ENCODE data around the gene JAZF1. TPM values are rescaled to one million over a fixed set of nuclear protein-coding genes. Genes with fewer than 3 reads are reported as not detected.

The JAZF1 gene
- total RNA-seq (2014; rRNA removed; shearing (Covaris generic)): 15.3 and 19.2 TPM in 2 replicates
- 19.8 and 22.6 TPM in 2 replicates for polyA plus RNA-seq (2015; cell fraction: cytosol; rRNA removed)
- polyA plus RNA-seq (2015; cell fraction: nucleus; rRNA removed): 9.1 and 12.2 TPM in 2 replicates

DNA sequence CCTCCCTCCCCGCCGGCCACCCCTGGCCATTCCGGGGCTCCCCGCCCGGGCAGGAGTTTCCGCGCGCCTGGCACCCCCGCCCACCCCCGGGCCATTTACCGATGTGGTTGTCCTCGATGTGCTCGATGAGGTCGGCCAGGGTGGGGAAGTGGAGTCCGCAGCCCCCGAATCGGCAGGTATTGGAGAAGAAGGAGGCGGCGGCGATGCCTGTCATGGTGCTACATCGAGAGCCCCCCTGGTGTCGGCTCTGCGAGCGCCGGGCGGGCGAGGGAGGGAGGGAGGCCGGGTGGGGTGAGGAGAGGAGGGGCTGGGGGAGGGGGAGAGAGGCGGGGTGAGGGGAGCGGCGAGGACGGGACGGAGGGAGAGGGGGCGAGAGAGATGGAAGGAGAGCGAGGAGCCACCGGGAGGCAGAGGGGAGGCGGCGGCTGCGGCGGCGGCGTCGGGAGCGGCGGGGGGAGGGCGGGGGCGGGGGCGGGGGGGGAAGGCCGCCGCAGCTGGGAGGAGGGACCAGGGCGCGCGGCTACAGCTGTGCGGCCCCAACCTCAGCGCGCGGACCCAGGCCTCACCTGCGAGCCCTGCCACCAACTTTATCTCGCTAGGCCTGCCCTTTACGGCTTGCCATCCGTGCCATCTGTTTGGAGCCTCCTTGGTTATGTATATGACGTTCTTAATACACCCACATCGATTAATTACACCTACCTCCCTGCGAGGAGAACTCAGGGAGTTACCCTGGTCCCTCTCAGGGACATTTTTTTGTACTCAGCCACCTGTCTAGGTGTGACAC, at the start of gene JAZF1:
Gene JAZF1 (minus strand): TSS at position 432 of the 784 bp plus-strand sequence.
- in situ Hi-C loops (cut with HindIII; ENCODE audit: low pct_unique_long_range_greater_than_20kb, low sequenced_read_pairs): no loop called here
- DNase-seq (ENCODE audit: low read depth, low spot score): peak; percentile 75

DNA sequence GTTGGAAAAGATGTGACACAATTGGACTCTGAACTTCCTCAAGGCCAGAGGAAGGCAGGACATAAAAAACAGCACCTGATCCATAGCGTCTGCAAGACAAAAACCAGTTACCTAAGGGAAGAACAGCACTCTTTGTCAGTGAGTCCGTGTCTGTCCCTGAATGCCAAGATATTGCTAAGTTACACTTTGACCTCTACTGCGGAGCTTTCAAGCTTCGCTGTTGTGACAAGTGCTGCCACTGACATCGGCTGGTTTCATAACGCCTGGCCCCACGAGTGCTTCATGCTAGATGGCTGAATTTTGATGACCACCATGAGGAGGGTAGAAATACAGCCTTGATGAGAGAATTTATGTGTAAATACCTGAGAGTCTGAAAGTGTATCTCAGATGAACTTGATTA, 49.7 kb upstream of the JAZF1 start:
- DNase-seq (ENCODE audit: low read depth, low spot score): no peak
- in situ Hi-C loops (cut with HindIII; ENCODE audit: low pct_unique_long_range_greater_than_20kb, low sequenced_read_pairs): no loop called here

DNA sequence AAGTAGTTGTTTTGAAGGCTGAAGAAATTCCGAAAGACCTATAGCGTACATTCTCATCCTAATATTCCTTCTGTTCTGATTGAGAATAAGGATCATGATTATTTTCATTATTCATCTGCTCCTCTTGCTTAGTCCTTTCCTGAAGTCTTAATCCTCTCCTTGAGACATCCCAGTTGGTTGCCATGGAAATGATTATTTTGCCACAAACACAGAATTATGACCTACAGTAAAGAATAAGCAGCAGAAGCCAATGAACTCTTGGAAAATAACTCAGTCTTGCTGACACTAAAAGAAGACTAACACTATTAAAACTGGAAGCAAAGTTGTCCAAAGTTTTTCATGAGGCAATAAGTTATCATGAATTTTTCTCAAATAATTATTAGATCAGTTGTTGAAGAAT, 47.8 kb upstream of the JAZF1 start:
- DNase-seq (ENCODE audit: low read depth, low spot score): no peak
- in situ Hi-C loops (cut with HindIII; ENCODE audit: low pct_unique_long_range_greater_than_20kb, low sequenced_read_pairs): no loop called here

DNA sequence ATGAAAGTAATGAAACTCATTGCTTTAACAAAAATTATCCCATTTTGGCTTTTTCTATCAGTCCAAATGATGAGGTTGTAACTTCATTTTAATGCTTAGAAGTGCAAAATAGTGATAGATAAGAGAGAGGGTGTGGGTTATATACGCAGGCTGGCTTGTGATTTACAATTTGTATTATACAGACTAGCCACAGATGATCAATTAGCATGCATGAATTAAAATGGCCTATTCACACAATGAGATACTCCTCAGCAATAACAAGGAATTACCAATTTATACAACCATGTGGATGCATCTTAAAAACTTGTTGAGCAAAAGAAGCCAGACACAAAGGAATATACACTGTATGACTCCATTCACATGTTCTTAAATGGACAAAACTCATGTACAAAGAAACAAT, 45.4 kb upstream of the JAZF1 start:
- DNase-seq (ENCODE audit: low read depth, low spot score): no peak
- in situ Hi-C loops (cut with HindIII; ENCODE audit: low pct_unique_long_range_greater_than_20kb, low sequenced_read_pairs): no loop called here

DNA sequence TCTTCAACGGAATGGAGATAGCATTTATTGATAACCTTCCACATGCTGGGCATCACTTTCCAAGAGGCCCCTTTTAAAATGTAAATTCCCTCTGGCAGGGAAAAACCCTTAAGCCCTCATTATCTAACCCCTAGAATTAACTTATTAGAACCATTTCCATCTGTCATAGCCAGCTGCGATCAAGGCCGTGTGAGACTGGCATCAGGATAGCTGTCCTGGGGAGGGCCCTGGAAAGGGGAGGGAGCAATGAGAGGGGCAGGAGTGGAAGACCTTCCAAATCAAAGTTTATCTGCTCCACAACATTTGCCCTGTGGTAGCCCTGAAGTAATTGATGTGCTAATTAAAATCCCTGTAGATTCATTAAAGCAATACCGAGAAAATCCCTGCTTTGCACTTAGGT, 45.0 kb upstream of the JAZF1 start:
- in situ Hi-C loops (cut with HindIII; ENCODE audit: low pct_unique_long_range_greater_than_20kb, low sequenced_read_pairs): no loop called here
- no peak for DNase-seq (ENCODE audit: low read depth, low spot score)

DNA sequence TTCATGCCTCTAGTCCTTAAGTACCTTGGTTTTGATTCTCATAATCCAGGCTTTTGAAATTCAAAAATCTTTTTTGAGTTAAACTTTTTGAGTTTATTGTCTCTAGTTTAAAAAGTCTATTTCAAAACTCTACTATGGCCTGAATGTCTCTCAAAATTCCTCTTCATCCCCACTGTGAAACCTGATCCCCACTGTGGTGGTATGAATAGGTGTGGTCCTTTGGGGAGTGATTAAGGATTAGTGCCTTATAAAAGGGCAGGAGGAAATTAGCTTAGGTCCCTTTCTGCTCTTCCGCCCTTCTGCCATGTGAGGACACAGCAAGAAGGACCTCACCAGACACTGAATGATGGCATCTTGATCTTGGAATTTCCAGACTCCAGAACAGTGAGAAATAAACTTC, 44.1 kb upstream of the JAZF1 start:
- in situ Hi-C loops (cut with HindIII; ENCODE audit: low pct_unique_long_range_greater_than_20kb, low sequenced_read_pairs): no loop called here
- DNase-seq (ENCODE audit: low read depth, low spot score): no peak

- in situ Hi-C loops (cut with HindIII; ENCODE audit: low pct_unique_long_range_greater_than_20kb, low sequenced_read_pairs): no loop called here
- DNase-seq (ENCODE audit: low read depth, low spot score): no peak
Observed at GRCh38 chr7:28224172-28224571, 43.6 kb upstream of the JAZF1 start.

- no peak for DNase-seq (ENCODE audit: low read depth, low spot score)
- in situ Hi-C loops (cut with HindIII; ENCODE audit: low pct_unique_long_range_greater_than_20kb, low sequenced_read_pairs): no loop called here
Observed at GRCh38 chr7:28222636-28223035, 42.0 kb upstream of the JAZF1 start.

GRCh38 chr7:28219793-28220192, 39.2 kb upstream of the JAZF1 start:
- DNase-seq (ENCODE audit: low read depth, low spot score): no peak
- in situ Hi-C loops (cut with HindIII; ENCODE audit: low pct_unique_long_range_greater_than_20kb, low sequenced_read_pairs): no loop called here

GRCh38 chr7:28217143-28217542, 36.5 kb upstream of the JAZF1 start:
- no peak for DNase-seq (ENCODE audit: low read depth, low spot score)
- in situ Hi-C loops (cut with HindIII; ENCODE audit: low pct_unique_long_range_greater_than_20kb, low sequenced_read_pairs): no loop called here

- in situ Hi-C loops (cut with HindIII; ENCODE audit: low pct_unique_long_range_greater_than_20kb, low sequenced_read_pairs): no loop called here
- no peak for DNase-seq (ENCODE audit: low read depth, low spot score)
Observed at GRCh38 chr7:28211006-28211405, 30.4 kb upstream of the JAZF1 start.

- in situ Hi-C loops (cut with HindIII; ENCODE audit: low pct_unique_long_range_greater_than_20kb, low sequenced_read_pairs): no loop called here
Observed at GRCh38 chr7:28208506-28208905, 27.9 kb upstream of the JAZF1 start.

DNA sequence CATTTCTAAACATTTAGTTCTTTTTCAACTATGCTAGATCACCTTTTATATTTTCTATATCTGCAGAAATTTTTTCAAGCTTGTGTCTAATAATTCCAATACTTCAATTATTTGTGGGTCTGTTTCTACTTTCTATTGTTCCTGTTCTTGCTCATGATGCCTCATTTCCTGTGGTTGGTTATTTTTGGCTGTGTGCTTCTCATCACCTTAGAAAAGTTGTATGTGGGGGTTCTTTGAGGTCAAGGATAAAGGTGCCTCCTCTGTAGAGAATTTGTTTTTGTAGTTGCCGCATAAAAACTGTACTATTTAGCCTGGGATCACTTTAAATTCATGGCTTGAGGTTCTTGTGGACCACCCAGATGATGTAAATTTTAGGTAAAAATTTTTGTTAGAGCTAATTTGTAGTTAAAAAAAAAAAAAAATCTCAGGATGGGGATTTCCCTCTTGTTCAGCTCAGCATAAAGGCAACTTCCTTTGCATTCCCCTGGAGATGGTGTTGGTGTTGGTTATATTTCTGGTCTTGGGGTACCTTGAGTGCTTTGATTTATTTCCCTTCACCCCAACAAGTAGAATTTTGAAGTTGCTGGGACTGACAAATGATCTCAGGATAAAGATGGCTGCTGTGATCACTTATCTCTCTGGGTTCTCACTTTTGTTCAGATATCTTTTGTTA, 27.0 kb upstream of the JAZF1 start:
- no peak for DNase-seq (ENCODE audit: low read depth, low spot score)
- in situ Hi-C loops (cut with HindIII; ENCODE audit: low pct_unique_long_range_greater_than_20kb, low sequenced_read_pairs): no loop called here

More at GRCh38 chr7:28208506-28208905, 27.9 kb upstream of the JAZF1 start:
- DNase-seq (ENCODE audit: low read depth, low spot score): no peak

DNA sequence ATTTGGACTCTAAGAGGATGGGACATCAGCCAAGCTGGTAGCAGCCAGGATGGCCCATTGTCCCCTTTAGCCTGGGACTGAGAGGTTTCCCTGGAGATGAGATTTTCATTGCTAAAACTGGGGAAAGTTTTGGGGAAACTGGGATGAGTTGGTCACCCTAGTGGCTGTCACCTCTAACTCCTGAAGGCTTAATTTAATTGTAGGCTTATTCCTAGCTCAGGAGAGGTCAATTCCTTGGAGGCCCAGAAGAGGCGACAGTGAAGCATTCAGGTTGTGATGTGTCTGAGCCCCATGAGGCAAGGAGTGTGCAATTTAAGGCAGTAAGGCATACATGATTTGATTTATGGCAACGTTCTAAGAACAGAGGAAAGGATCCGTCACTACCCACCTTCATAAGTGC, 24.9 kb upstream of the JAZF1 start:
- DNase-seq (ENCODE audit: low read depth, low spot score): no peak
- in situ Hi-C loops (cut with HindIII; ENCODE audit: low pct_unique_long_range_greater_than_20kb, low sequenced_read_pairs): no loop called here

DNA sequence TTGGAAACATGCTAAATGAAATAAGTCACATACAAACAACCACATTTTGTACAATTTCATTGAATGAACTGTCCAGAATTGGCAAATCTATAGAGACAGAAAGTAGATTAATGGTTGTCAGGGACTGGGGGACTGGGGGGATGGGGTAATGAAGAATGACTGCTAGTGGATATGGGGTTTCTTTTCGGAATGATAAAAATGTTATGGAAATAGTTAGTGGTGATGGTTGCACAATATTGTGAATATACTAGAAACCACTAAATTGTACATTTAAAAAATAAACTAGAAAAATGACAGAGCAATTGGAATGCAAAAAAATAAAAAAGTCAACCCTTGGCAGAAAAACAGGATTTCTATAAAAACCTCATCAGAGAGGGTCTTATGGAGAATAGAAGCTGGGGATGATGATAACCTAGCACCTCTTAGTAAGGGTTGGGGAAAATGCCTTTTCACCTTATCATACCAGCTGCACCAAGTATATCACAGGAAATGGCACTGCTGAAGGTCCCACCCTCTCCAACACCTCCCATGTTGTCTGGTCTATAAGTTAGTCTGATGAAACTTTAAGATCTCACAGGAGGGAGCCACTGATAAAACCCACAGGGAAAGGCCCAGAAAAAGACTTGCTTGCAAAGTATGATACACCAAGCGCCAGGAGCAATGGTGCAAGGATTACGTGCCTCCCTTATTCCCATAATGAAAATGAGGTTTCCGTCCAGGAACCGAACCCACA, 23.1 kb upstream of the JAZF1 start:
- in situ Hi-C loops (cut with HindIII; ENCODE audit: low pct_unique_long_range_greater_than_20kb, low sequenced_read_pairs): no loop called here
- DNase-seq (ENCODE audit: low read depth, low spot score): no peak

- in situ Hi-C loops (cut with HindIII; ENCODE audit: low pct_unique_long_range_greater_than_20kb, low sequenced_read_pairs): no loop called here
- no peak for DNase-seq (ENCODE audit: low read depth, low spot score)
Observed at GRCh38 chr7:28202222-28202621, 21.6 kb upstream of the JAZF1 start.

DNA sequence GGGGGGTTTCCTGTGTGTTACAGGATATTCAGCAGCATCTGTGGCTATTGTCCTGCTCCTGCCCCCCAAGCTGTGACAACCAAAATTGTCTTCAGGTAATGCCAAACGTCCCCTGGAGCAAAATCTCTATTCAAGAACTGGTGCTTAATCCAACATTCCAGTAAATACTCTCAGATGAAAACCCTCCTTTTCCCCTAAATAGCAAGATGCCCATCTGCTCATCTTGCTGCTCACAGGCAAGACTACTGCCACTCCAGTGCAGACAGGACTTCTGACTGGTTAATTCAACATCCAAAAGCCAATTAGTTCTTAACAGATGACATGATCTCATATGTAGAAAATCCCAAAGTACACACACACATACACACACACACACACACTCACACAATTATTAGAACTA, 20.5 kb upstream of the JAZF1 start:
- in situ Hi-C loops (cut with HindIII; ENCODE audit: low pct_unique_long_range_greater_than_20kb, low sequenced_read_pairs): no loop called here
- no peak for DNase-seq (ENCODE audit: low read depth, low spot score)

- DNase-seq (ENCODE audit: low read depth, low spot score): no peak
- in situ Hi-C loops (cut with HindIII; ENCODE audit: low pct_unique_long_range_greater_than_20kb, low sequenced_read_pairs): no loop called here
Observed at GRCh38 chr7:28200598-28200997, 20.0 kb upstream of the JAZF1 start.
